H1 (cell line): ENCODE results near the gene KLHL29. TPM values are rescaled to one million over a fixed set of nuclear protein-coding genes. Genes with fewer than 3 reads are reported as not detected.

ENCODE experiments used
- CTCF ChIA-PET: fragments of 300-600 bp; sonication (Branson Sonifier 250); formaldehyde crosslinking; loops from one replicate; lab custom pipeline; 2021; ENCODE audit not compliant: partially characterized antibody; lab: Charles Lee
- POLR2A ChIA-PET: fragments of 300-600 bp; sonication (Branson Sonifier 250); formaldehyde crosslinking; loops from one replicate; lab custom pipeline; 2021; ENCODE audit warnings: inconsistent platforms; ENCODE audit not compliant: partially characterized antibody; lab: Charles Lee
- DNase-seq, 2 experiments: peaks; one replicate each; pipeline versions ENCODE4 v3.0.0 to v3.0.0-alpha.2; 2010 to 2022; ENCODE audit warnings: low spot score in 2 of 2, low read depth in 1 of 2, mixed read lengths in 1 of 2
- FAIRE-seq: peaks from 2 replicates; lab custom pipeline; 2011; peaks lifted over from hg19 to GRCh38; lab: Jason Lieb, UNC
- H2AFZ ChIP-seq: 2 replicates; pipeline ENCODE4 v1.8.1; 2012; ENCODE audit warnings: low read length, inconsistent platforms
- H2AK5ac ChIP-seq: 2 replicates; pipeline ENCODE4 v1.6.1; 2013; ENCODE audit warnings: low read depth, low read length
- H2BK120ac ChIP-seq: replicated peaks from 2 replicates; pipeline ENCODE3; 2013; ENCODE audit warnings: low read depth, low read length, inconsistent platforms
- H2BK12ac ChIP-seq: 2 replicates; pipeline ENCODE4 v1.6.1; 2013; ENCODE audit warnings: low read depth, low read length
- H2BK15ac ChIP-seq: 2 replicates; pipeline ENCODE4 v1.6.1; 2013; ENCODE audit warnings: low read length
- H2BK20ac ChIP-seq: 2 replicates; pipeline ENCODE4 v1.6.1; 2013; ENCODE audit warnings: low read length
- H2BK5ac ChIP-seq: 2 replicates; pipeline ENCODE4 v1.6.1; 2013; ENCODE audit warnings: low read depth, low read length
- H3K14ac ChIP-seq: 2 replicates; pipeline ENCODE4 v1.6.1; 2013; ENCODE audit warnings: inconsistent platforms; ENCODE audit not compliant: insufficient read length
- H3K18ac ChIP-seq: 2 replicates; pipeline ENCODE4 v1.6.1; 2013; ENCODE audit warnings: low read length; ENCODE audit errors: extremely low read depth
- H3K23ac ChIP-seq: 2 replicates; pipeline ENCODE4 v1.6.1; 2013; ENCODE audit warnings: inconsistent platforms; ENCODE audit not compliant: insufficient read length
- H3K23me2 ChIP-seq: 2 replicates; pipeline ENCODE4 v1.6.1; 2013; ENCODE audit warnings: low read depth, low read length
- H3K27ac ChIP-seq: 2 replicates; pipeline ENCODE4 v1.6.1; 2011; ENCODE audit warnings: low read depth, low read length, inconsistent platforms
- H3K27me3 ChIP-seq, 4 experiments: replicated peaks in 1 of 4; 1 replicate in 1 of 4; 2 replicates in 3 of 4; pipeline versions ENCODE4 v1.6.1 to v1.8.1; 2011 to 2013; ENCODE audit warnings: low read length in 3 of 4, mild to moderate bottlenecking in 3 of 4, inconsistent platforms in 2 of 4, mixed read lengths in 2 of 4, moderate library complexity in 1 of 4; ENCODE audit not compliant: control insufficient read depth in 3 of 4, insufficient read depth in 3 of 4; ENCODE audit errors: extremely low read depth in 1 of 4
- H3K36me3 ChIP-seq, 4 experiments: 2 replicates each; pipeline versions ENCODE4 v1.6.1 to v1.8.1; 2011 to 2013; ENCODE audit warnings: mild to moderate bottlenecking in 4 of 4, low read length in 3 of 4, moderate library complexity in 2 of 4, control low read depth in 1 of 4, inconsistent platforms in 1 of 4; ENCODE audit not compliant: insufficient read depth in 4 of 4, control insufficient read depth in 2 of 4
- H3K4ac ChIP-seq: replicated peaks from 2 replicates; pipeline ENCODE3; 2013; ENCODE audit warnings: low read length, low read depth, mixed read lengths, inconsistent platforms; ENCODE audit not compliant: insufficient read length
- H3K4me1 ChIP-seq, 4 experiments: replicated peaks in 1 of 4; 1 replicate in 1 of 4; 2 replicates in 3 of 4; pipeline versions ENCODE4 v1.6.1 to v1.8.1; 2011 to 2013; ENCODE audit warnings: low read length in 3 of 4, inconsistent platforms in 2 of 4, mixed read lengths in 1 of 4; ENCODE audit not compliant: insufficient read depth in 4 of 4, control insufficient read depth in 3 of 4
- H3K4me2 ChIP-seq, 2 experiments: 2 replicates each; pipeline versions ENCODE4 v1.6.1 to v1.8.1; 2011 to 2013; ENCODE audit warnings: low read depth in 2 of 2, low read length in 2 of 2, control low read depth in 1 of 2, inconsistent platforms in 1 of 2, mild to moderate bottlenecking in 1 of 2; ENCODE audit not compliant: insufficient read depth in 1 of 2
- H3K4me3 ChIP-seq, 4 experiments: fragments of 200-600, 300-600 bp in 1 of 4; sonication (generic), shearing (Covaris generic), sonication (Bioruptor Twin) in 1 of 4; 2 replicates each; pipeline versions ENCODE4 v1.5.1 to v1.8.1; 2011 to 2016; ENCODE audit warnings: low read length in 4 of 4, low read depth in 3 of 4, control low read depth in 2 of 4, inconsistent platforms in 2 of 4, mild to moderate bottlenecking in 2 of 4, mixed read lengths in 1 of 4, moderate library complexity in 1 of 4; ENCODE audit not compliant: insufficient read depth in 2 of 4; ENCODE audit errors: extremely low read depth in 1 of 4
- H3K56ac ChIP-seq: replicated peaks from 2 replicates; pipeline ENCODE3; 2013; ENCODE audit warnings: low read depth, mild to moderate bottlenecking, mixed read lengths, low read length, inconsistent platforms; ENCODE audit not compliant: insufficient read length
- H3K79me1 ChIP-seq: 2 replicates; pipeline ENCODE4 v1.6.1; 2013; ENCODE audit warnings: low read depth, low read length, control low read depth
- H3K79me2 ChIP-seq, 2 experiments: 2 replicates each; pipeline versions ENCODE4 v1.6.1 to v1.8.1; 2012 to 2013; ENCODE audit warnings: low read length in 2 of 2, mild to moderate bottlenecking in 2 of 2, inconsistent platforms in 1 of 2; ENCODE audit not compliant: insufficient read depth in 2 of 2, control insufficient read depth in 1 of 2
- H3K9ac ChIP-seq, 4 experiments: replicated peaks in 1 of 4; 1 replicate in 1 of 4; 2 replicates in 3 of 4; pipeline versions ENCODE4 v1.6.1 to v1.8.1; 2011 to 2013; ENCODE audit warnings: low read depth in 3 of 4, low read length in 3 of 4, control low read depth in 2 of 4, mild to moderate bottlenecking in 2 of 4, moderate library complexity in 2 of 4, inconsistent platforms in 1 of 4; ENCODE audit errors: extremely low read depth in 1 of 4
- H3K9me3 ChIP-seq, 2 experiments: 2 replicates each; pipeline versions ENCODE4 v1.6.1 to v1.8.1; 2012 to 2013; ENCODE audit warnings: mild to moderate bottlenecking in 2 of 2, moderate library complexity in 2 of 2, control low read depth in 1 of 2, inconsistent platforms in 1 of 2, low read depth in 1 of 2, low read length in 1 of 2, mixed read lengths in 1 of 2; ENCODE audit not compliant: insufficient read depth in 2 of 2
- H4K20me1 ChIP-seq, 2 experiments: replicated peaks in 1 of 2; 2 replicates each; pipeline versions ENCODE3 to v1.8.1; 2011 to 2013; ENCODE audit warnings: inconsistent platforms in 2 of 2, low read length in 2 of 2, mild to moderate bottlenecking in 1 of 2; ENCODE audit not compliant: insufficient read depth in 2 of 2, control insufficient read depth in 1 of 2
- H4K5ac ChIP-seq: 2 replicates; pipeline ENCODE4 v1.6.1; 2013; ENCODE audit warnings: low read length, low read depth, mixed read lengths, inconsistent platforms; ENCODE audit not compliant: insufficient read length
- H4K8ac ChIP-seq: 2 replicates; pipeline ENCODE4 v1.8.0; 2013; ENCODE audit warnings: mild to moderate bottlenecking, moderate library complexity, low read length, inconsistent platforms; ENCODE audit not compliant: insufficient read depth; ENCODE audit errors: extremely low read depth
- H4K91ac ChIP-seq: replicated peaks from 2 replicates; pipeline ENCODE3; 2013; ENCODE audit warnings: low read length, mixed read lengths, inconsistent platforms; ENCODE audit not compliant: insufficient read length
- BCL11A ChIP-seq, 2 experiments: IDR thresholded peaks; one replicate each; pipeline ENCODE4 v1.6.1; 2011; ENCODE audit warnings: low read depth in 2 of 2, low read length in 2 of 2, mild to moderate bottlenecking in 2 of 2
- CTBP2 ChIP-seq: IDR thresholded peaks from 2 replicates; pipeline ENCODE4 v1.7.0; 2011; ENCODE audit warnings: borderline replicate concordance, mild to moderate bottlenecking, moderate library complexity, mixed read lengths, low read length; ENCODE audit not compliant: insufficient read depth, insufficient read length
- KDM5A ChIP-seq: fragments of 200-600 bp; IDR thresholded peaks from 2 replicates; pipeline ENCODE4 v1.7.1; 2012; ENCODE audit warnings: mild to moderate bottlenecking, low read length, inconsistent platforms, mixed read lengths
- TBP ChIP-seq: IDR thresholded peaks from 2 replicates; pipeline ENCODE4 v1.6.1; 2011; ENCODE audit warnings: low read depth, low read length, improper control_type of control experiment
- TCF12 ChIP-seq: IDR thresholded peaks from 2 replicates; pipeline ENCODE4 v1.6.1; 2011; ENCODE audit warnings: low read depth, mild to moderate bottlenecking, low read length
- WGBS, 2 experiments: shearing (Covaris generic) in 1 of 2; methylation state at CpG; one replicate each; pipeline versions ENCODE4 v1.1.6 to v1.1.7; 2013 to 2015; ENCODE audit warnings: low lambda C conversion rate in 2 of 2, mixed read lengths in 2 of 2, inconsistent platforms in 1 of 2, low coverage in 1 of 2, missing lambda C conversion rate in 1 of 2; ENCODE audit not compliant: insufficient replicate concordance in 2 of 2, insufficient coverage in 1 of 2, insufficient read length in 1 of 2; ENCODE audit errors: extremely low coverage in 1 of 2, missing lambda C conversion rate in 1 of 2; 5-methylcytosine and 5-hydroxymethylcytosine counted together
- polyA plus RNA-seq, 7 experiments: library from polyadenylated mRNA; depleted of rRNA in 3 of 7; stranded (reverse) in 5 of 7; unstranded in 2 of 7; fragments of >200 nt in 5 of 7; fragments of 200-250 nt in 2 of 7; gene quantifications; 1 replicate in 5 of 7; 2 replicates in 1 of 7; 4 replicates in 1 of 7; pipeline versions ENCODE4 v1.2.1 to v1.2.3, GENCODE V29; 2011 to 2013; ENCODE audit warnings: missing spikeins in 2 of 7, mixed read lengths in 2 of 7
- total RNA-seq: library from RNA; stranded (reverse); fragmentation: NEBNext Ultra II Directional; extraction: Animal tissue kit (Norgen Biotek cat#: 25700); gene quantifications from 2 replicates; pipeline ENCODE4 v1.2.1, GENCODE V29; 2021
- TF ChIP-seq, protein P1 (sequence below): IDR thresholded peaks from 2 replicates; pipeline ENCODE4 v1.6.1; 2012; ENCODE audit warnings: low read length, inconsistent platforms

The KLHL29 gene
- total and polyA plus RNA-seq, 2 of the 8 experiments (the other 6 are each of a cell fraction or from before 2014, with no cell fraction given) = 1.1 to 4.7 TPM

DNA sequence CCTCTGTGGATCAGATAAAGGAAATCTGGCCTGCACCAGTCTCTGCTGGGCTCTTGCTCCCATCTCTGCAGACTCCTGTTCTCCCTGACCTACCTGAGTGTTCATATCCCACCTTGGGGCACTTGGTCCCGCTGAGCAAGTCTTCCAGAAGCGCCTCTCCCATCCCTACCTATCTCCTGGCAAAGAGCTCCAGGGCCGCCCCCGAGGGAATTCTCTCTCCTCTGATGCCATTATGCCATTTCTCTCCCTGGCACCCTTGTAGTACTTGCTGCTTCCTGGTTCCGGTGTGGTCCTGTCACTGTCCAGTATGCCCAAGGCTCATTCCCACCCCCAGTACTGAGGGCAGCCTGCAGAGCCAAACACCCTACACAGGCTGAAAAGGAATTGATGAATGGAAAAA, 99.8 kb downstream of the KLHL29 start:
- Histone ChIP-seq H3K27ac (no peak overlapping the region), H2BK120ac (no peak overlapping the region), H3K36me3 (no peaks in the 10 kb centered on the region; a peak in 1 of 8 replicates), H2BK20ac (no peak overlapping the region), H3K14ac (no peak overlapping the region), H4K8ac (no peak overlapping the region), H3K23ac (no peak overlapping the region), H3K4me2 (no peak overlapping the region), H3K9me3 (no peaks in the 10 kb centered on the region), H3K79me1 (no peaks in the 10 kb centered on the region), H3K4me1 (peaks cover 1 to 9% (median 3%) of the 10 kb centered on the region in 4 experiments; a peak in 3 of 7 replicates), H3K18ac (no peak overlapping the region), H3K56ac (no peak overlapping the region), H2BK5ac (no peak overlapping the region), H2BK15ac (no peak overlapping the region), H4K20me1 (no peaks in the 10 kb centered on the region), H3K4me3 (no peak overlapping the region), H4K5ac (no peak overlapping the region), H4K91ac (no peak overlapping the region), H2BK12ac (no peak overlapping the region), H2AFZ (no peak overlapping the region), H3K27me3 (no peaks in the 10 kb centered on the region), H3K79me2 (no peaks in the 10 kb centered on the region), H3K4ac (no peak overlapping the region), H3K23me2 (no peaks in the 10 kb centered on the region), H3K9ac (no peak overlapping the region), H2AK5ac (no peak overlapping the region)
- CTCF ChIA-PET = no interaction called here
- DNase-seq (no peak), FAIRE-seq (no peak)
- 61% methylated on average over 5 of the region's 5 CpGs; no CpG with 5 or more reads in 1 of the 2 experiments for WGBS, 2 experiments
- POLR2A ChIA-PET = interaction anchor here (1.4 kb wide), 1 partner anchor 13 kb away, joined by 4 read pairs; no protein-coding TSS in a partner anchor
- TF ChIP-seq KDM5A (no peak), CTBP2 (no peak), BCL11A (IDR thresholded peaks at IDR 0.05; ENCODE audit: low read depth in 2 of 2, low read length in 2 of 2) (no peak), TBP (no peak), TCF12 (no peak)
- TF ChIP-seq, protein P1, sequence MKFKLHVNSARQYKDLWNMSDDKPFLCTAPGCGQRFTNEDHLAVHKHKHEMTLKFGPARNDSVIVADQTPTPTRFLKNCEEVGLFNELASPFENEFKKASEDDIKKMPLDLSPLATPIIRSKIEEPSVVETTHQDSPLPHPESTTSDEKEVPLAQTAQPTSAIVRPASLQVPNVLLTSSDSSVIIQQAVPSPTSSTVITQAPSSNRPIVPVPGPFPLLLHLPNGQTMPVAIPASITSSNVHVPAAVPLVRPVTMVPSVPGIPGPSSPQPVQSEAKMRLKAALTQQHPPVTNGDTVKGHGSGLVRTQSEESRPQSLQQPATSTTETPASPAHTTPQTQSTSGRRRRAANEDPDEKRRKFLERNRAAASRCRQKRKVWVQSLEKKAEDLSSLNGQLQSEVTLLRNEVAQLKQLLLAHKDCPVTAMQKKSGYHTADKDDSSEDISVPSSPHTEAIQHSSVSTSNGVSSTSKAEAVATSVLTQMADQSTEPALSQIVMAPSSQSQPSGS = no peak
